GM12875 (cell line): ENCODE results near the gene PKD1.

Source experiments
- H3K4me3 ChIP-seq: one replicate; pipeline ENCODE4 v1.5.1; 2011; ENCODE audit warnings: low read depth, low read length, control low read depth
- TF ChIP-seq, protein P1 (sequence below): IDR thresholded peaks from 2 replicates; pipeline ENCODE4 v1.5.1; 2011; ENCODE audit warnings: low read depth, mild to moderate bottlenecking, control low read depth, inconsistent platforms, low read length, moderate library complexity, borderline replicate concordance; ENCODE audit not compliant: insufficient read depth

Gene PKD1

DNA sequence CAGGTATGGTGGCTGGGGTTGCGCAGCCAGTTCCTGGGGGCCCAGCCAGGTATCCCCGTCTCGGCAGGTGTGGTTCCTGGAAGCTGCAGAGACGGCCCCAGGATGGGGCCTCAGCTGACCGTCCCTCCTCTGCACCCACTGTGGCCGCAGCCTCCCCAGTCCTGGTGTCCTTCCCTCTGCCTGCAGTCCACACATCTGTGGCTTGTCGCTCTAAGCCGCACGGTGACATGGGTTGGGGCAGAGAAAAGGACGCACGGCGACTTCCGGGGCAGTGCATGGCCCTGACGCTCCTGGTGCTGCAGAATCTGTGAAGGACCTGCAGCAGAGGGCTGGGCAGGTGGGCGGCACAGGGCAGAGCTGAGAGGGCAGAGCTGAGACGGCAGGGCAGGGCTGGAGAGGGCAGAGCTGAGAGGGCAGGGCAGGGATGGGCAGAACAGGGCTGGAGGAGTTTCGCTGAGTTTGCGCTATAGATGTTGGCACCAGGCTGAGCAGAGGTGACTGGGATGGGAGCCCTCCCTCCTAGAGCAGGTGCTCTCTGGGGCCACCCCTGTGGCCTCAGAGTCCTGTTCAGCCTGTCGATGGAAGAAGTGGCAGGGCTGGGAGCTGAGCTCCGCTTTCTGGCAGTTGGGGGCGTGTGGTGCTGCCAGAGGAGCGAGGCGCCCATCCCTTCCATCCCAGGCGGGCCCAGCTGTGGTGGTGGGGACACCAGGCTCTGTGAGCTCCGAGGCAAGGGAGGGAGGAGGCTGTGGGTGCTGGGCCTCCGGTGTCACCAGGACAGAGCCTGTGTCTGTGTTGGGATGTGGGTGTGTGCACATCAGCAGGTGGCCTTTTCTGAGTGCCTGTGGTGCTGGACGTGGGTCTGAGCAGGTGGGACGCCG, 64.9 kb downstream of the PKD1 start:
- H3K4me3 ChIP-seq: no peak overlapping the region
- TF ChIP-seq, protein P1, sequence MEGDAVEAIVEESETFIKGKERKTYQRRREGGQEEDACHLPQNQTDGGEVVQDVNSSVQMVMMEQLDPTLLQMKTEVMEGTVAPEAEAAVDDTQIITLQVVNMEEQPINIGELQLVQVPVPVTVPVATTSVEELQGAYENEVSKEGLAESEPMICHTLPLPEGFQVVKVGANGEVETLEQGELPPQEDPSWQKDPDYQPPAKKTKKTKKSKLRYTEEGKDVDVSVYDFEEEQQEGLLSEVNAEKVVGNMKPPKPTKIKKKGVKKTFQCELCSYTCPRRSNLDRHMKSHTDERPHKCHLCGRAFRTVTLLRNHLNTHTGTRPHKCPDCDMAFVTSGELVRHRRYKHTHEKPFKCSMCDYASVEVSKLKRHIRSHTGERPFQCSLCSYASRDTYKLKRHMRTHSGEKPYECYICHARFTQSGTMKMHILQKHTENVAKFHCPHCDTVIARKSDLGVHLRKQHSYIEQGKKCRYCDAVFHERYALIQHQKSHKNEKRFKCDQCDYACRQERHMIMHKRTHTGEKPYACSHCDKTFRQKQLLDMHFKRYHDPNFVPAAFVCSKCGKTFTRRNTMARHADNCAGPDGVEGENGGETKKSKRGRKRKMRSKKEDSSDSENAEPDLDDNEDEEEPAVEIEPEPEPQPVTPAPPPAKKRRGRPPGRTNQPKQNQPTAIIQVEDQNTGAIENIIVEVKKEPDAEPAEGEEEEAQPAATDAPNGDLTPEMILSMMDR: no peak

DNA sequence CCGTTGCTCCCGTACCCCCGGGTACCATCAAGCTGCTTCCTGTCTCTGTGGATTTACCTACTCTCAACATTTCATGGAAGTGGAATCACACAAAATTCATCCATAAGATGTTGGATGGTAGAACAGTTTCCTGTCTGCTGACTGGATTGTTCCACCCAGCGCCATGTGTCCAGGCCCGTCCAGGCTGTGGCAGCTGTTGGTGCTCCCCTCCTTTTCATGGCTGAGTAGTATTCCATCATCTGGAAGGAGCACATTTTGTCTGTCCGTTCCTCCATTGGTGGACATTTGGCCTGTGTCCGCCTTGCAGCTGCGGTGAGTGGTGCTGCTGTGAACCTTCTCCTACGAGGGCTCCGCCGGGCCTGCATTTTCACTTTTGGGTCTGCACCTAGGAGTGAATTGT, 69.6 kb downstream of the PKD1 start:
- no peak overlapping the region for H3K4me3 ChIP-seq
- TF ChIP-seq, protein P1: no peak

DNA sequence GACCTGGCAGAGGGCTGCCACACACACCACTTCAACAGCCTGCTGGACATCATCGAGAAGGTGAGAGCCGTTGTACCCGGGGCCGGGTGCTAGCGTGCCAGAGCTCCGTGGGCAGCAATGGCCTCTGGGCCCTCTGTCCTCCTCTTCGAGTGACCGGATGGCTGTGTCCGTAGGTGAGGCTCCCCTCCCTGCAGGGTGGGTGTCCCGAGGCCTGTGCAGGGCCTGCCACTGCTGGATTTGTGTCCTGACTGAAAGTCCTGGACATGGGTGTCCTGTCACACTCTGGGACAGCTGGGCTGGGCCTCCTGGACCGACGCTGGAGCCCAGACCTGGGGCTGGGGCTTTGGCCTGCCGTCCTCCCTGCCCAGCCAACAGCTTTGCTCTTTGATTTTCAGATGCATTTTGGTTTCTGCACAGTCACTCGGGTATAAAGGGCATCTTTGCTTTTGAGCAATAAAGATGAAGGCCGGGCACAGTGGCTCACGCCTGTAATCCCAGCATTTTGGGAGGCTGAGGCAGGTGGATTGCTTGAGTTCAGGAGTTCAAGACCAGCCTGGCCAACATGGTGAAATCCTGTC, 71.2 kb downstream of the PKD1 start:
- TF ChIP-seq, protein P1: no peak

DNA sequence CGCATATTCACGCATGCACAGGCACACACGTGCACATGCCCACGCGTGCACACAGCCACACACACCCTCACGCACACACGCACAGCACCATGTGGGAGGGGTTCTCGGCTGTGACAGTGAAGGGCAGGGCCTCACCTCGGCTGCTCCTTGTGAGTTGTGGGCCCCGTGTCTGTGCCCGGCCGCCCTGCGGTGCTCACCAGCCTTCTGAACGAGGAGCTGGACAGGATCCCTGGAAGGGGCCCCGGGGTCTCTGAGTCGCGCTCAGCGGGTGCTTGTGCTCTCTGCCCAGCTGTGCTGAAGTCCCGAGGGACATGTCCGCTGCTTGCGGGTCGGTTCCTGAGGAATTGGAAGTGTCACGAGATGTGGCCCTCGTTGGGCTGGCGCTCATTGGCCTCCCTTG, 71.8 kb downstream of the PKD1 start:
- H3K4me3 ChIP-seq: no peak overlapping the region
- TF ChIP-seq, protein P1: no peak

More for the DNA sequence above, 71.2 kb downstream of the PKD1 start:
- H3K4me3 ChIP-seq: no peak overlapping the region

DNA sequence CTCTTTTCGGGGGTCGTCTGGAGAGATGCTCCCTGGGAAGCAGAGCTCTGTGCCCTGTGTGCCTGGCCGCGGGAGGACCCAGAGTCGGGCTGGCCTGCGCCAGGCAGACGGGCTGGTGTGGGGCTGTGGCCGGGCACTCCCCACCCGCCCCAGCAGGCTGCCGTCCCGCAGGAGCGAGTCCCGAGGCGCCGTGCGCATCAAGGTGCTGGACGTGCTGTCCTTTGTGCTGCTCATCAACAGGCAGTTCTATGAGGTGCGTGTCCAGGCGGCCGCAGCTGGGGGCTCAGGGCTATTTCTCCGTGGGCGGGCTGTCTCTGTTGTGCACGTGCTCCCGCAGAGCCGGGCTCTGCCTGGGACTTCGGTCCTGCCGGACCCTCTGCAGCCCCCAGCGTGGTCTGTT, 72.9 kb downstream of the PKD1 start:
- TF ChIP-seq, protein P1: no peak
- H3K4me3 ChIP-seq: no peak overlapping the region

DNA sequence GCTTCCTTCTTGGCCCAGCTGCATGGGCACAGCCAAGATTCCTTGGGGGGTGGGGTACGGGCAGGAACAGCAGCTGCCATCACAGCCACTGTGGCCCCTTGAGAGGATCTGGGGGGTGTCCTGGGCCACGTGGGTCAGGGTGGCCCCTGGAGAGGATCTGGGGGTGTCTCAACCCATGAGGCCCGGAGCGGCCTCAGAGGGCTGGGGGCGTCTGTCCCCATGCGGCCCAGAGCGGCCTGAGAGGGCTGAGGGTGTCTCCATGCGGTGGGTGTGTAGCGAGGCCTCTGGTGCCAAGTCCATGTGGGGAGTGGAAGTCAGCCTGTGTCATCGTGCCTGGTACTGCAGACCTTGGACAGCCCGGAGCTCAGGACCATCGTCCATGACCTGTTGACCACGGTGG, 74.2 kb downstream of the PKD1 start:
- no peak overlapping the region for H3K4me3 ChIP-seq
- TF ChIP-seq, protein P1: no peak

DNA sequence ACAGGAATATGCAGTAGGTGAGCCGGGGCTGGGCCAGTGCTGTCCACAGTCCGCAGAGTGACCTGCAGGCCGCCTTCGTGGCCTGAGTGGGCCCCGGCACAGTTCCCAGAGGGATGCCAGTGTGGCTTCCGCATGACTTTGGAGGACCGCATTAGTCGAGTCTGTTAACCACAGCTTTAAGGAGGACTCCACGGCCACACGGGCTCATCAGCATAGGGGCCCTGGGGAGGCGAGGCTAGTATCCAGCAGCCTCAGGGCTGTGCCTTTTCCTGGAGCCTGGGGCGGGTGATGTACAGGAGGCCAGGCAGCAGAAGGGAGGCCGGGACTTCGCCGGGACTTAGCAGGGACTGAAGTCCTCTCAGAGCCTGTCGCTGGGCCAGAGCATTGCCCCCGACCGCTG, 74.7 kb downstream of the PKD1 start:
- TF ChIP-seq, protein P1: no peak
- H3K4me3 ChIP-seq: no peak overlapping the region
